AG04450 (cell line): ENCODE results near the gene NPC1. TPM values are rescaled to one million over a fixed set of nuclear protein-coding genes. Genes with fewer than 3 reads are reported as not detected.

Experiments used
- CTCF ChIA-PET: fragments of 300-600, 350-600 bp; formaldehyde crosslinking; extraction: SDS; loops from one replicate; lab custom pipeline; 2022; ENCODE audit warnings: antibody characterized with exemption, inconsistent platforms; lab: Charles Lee
- POLR2A ChIA-PET: fragments of 350-600 bp; formaldehyde crosslinking; extraction: SDS; loops from one replicate; lab custom pipeline; 2021; ENCODE audit warnings: antibody characterized with exemption, inconsistent platforms; lab: Yijun Ruan, JAX
- DNase-seq: peaks from one replicate; pipeline ENCODE4 v3.0.0-alpha.2; 2011; ENCODE audit warnings: low read depth, low spot score
- H3K27ac ChIP-seq: one replicate; pipeline ENCODE4 v1.5.1; 2012; ENCODE audit warnings: low read depth, low read length, control low read depth
- H3K27me3 ChIP-seq: one replicate; pipeline ENCODE4 v1.6.0; 2012; ENCODE audit warnings: low read length; ENCODE audit not compliant: control insufficient read depth, insufficient read depth
- H3K4me3 ChIP-seq: 2 replicates; pipeline ENCODE4 v1.5.1; 2011; ENCODE audit warnings: mild to moderate bottlenecking, low read depth, low read length, control low read depth
- H3K9me3 ChIP-seq: 2 replicates; pipeline ENCODE4 v1.5.1; 2012; ENCODE audit warnings: low read length; ENCODE audit not compliant: control insufficient read depth, insufficient read depth
- polyA plus RNA-seq: library from polyadenylated mRNA; depleted of rRNA; stranded (reverse); fragments of >200 nt; gene quantifications from 2 replicates; pipeline ENCODE4 v1.2.3, GENCODE V29; 2011
- TF ChIP-seq, protein P1 (sequence below): IDR thresholded peaks from 2 replicates; pipeline ENCODE4 v1.5.1; 2011; ENCODE audit warnings: low read depth, low read length, control low read depth, inconsistent platforms

Gene NPC1
- polyA plus RNA-seq, 1 experiment: 10.8 TPM

DNA sequence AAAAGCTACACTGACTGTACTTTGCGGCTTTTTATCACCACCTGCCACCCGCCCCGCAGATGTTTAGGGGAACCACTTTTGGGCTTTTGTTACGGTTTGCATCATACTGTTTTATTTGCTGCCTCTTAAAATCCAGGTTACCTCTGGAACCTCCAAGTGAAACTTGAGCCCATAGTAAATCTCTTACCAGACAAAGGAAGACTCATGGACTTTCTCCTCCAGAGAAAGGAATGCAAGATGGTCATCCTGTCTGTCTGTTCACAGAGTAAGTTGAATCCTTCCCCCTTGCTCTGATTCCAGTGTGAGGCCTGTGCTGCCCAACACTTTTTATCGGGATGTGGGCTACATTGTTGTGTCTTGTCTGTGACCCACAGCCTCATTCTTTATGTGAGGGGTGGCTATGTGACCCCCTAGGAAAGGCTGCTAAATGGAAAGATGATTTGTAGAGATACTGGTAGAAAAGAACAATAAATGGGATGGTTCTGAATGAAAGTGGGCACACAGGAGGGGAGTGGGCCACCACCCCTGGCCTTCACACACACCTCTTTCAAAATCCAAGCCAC, 59.7 kb downstream of the NPC1 start:
- Histone ChIP-seq H3K4me3 (no peak overlapping the region), H3K27ac (no peak overlapping the region), H3K27me3 (no peaks in the 10 kb centered on the region), H3K9me3 (no peaks in the 10 kb centered on the region)
- ChIA-PET POLR2A (no interaction called here), CTCF (interaction anchor here (4.4 kb wide), 1 partner anchor 11 kb away, joined by 28 read pairs; no protein-coding TSS in a partner anchor)
- TF ChIP-seq, protein P1, sequence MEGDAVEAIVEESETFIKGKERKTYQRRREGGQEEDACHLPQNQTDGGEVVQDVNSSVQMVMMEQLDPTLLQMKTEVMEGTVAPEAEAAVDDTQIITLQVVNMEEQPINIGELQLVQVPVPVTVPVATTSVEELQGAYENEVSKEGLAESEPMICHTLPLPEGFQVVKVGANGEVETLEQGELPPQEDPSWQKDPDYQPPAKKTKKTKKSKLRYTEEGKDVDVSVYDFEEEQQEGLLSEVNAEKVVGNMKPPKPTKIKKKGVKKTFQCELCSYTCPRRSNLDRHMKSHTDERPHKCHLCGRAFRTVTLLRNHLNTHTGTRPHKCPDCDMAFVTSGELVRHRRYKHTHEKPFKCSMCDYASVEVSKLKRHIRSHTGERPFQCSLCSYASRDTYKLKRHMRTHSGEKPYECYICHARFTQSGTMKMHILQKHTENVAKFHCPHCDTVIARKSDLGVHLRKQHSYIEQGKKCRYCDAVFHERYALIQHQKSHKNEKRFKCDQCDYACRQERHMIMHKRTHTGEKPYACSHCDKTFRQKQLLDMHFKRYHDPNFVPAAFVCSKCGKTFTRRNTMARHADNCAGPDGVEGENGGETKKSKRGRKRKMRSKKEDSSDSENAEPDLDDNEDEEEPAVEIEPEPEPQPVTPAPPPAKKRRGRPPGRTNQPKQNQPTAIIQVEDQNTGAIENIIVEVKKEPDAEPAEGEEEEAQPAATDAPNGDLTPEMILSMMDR: no peak
- no peak for DNase-seq

DNA sequence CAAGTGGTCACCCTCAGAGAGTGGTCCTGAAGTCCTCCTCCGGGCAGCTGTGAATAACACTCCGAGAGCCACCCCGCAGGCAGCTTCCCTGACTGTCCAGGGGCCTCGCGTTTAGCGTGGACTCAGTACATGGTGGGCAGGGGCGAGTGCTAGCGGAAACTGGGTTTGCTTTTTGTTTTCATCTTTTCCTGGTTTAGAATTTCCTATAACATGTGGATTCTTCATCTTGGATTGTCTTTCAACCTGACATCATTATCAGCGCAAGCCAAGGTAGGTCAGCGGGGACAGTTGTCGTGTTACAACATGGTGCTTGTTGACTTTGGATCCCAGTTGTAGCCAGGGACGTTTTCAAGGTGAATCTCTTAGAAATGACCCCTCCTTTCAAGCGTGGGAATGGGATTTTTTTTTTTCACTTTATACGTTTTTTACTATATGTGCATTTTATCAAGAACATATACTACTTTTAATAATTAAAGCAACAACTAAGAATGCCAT, 62.0 kb downstream of the NPC1 start:
- no peak overlapping the region for H3K27ac ChIP-seq
- DNase-seq: no peak
- CTCF ChIA-PET: interaction anchor here (0.7 to 4.4 kb wide), 3 partner anchors 9 to 179 kb away, joined by 3 to 28 read pairs (median 4); no protein-coding TSS in a partner anchor
- H3K4me3 ChIP-seq: no peak overlapping the region
- no peaks in the 10 kb centered on the region for H3K27me3 ChIP-seq
- H3K9me3 ChIP-seq: no peaks in the 10 kb centered on the region
- POLR2A ChIA-PET: no interaction called here
- TF ChIP-seq, protein P1: no peak

DNA sequence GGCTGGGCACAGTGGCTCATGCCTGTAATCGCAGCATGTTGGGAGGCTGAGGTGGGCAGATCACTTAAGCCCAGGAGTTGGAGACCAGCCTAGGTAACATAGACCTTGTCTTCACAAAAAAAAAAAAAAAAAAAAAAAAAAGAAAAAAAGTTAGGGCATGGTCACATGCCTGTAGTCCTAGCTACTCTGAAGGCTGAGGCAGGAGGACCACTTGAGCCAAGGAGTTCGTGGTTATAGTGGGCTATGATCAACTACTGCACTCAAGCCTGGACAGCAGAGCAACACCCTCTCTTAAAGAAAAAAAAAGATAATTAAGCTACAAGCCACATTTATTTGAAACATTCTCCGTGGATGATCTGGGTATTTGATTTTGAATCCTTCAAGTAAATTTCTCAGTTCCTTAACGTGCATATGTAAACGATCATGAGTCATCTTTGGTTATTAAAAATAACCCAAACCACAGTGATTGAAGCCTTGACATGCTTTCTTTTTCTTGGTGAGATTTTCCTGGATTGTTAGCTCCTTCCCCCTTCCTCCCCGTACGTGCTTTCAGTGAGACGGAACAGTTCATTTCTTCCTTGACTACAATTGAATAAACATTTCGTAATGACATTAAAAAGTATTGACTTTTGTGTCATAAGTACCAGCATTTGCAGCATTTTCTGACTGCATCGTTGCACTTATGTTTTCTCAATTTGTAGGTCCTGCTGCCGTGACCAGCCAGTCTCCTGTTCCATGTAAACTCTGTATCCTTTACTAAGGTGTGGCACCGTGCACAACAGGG, 62.7 kb downstream of the NPC1 start:
- ChIA-PET POLR2A (no interaction called here), CTCF (interaction anchor here (0.6 to 1.1 kb wide), 3 partner anchors 9 to 180 kb away, joined by 3 to 4 read pairs (median 3); no protein-coding TSS in a partner anchor)
- no peak for DNase-seq
- TF ChIP-seq, protein P1: no peak
- Histone ChIP-seq H3K27me3 (no peaks in the 10 kb centered on the region), H3K27ac (no peak overlapping the region), H3K4me3 (no peak overlapping the region), H3K9me3 (no peaks in the 10 kb centered on the region)

DNA sequence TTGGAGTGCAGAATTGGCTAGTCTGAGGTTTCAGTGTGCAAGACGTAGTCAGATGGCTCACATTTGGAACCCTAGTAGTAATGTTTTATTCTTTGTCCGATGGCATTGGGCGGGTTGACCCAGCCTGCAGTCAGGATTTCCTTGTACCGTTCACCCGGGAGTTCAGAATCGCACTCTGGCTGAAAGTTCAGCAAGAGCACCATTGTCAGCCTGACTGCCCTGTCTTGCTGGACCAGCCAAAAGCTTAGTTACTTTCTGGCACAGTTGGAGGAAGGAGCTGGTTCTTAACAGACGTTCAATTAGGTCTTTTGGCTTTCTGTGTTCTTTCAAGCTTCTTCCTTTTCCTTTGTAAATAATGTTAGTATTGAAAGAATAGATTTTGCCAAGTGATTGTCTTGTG, 64.4 kb downstream of the NPC1 start:
- Histone ChIP-seq H3K27ac (no peak overlapping the region), H3K27me3 (no peaks in the 10 kb centered on the region), H3K4me3 (no peak overlapping the region), H3K9me3 (no peaks in the 10 kb centered on the region)
- DNase-seq: no peak
- ChIA-PET POLR2A (no interaction called here), CTCF (interaction anchor here (1.1 kb wide), 1 partner anchor 181 kb away, joined by 4 read pairs; no protein-coding TSS in a partner anchor)
- TF ChIP-seq, protein P1: no peak

DNA sequence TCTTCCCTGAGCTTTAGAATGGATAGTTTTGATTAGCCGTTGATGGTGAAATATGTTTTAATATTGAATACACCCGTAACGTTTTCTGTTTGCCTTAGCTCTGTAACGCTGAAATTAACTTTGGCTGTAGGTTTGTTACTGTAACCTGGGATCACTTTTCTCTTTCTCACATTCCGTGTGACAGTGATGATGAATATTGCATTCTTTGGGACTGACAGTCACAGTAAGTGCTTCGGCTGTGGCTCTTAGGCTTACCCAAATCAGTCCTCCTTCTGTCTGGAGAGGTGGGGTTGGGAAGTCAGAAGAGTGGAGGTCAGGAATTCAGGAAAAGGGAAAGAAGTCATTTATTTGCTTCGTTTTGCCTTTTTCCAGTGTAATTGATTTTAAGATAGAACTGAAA, 65.0 kb downstream of the NPC1 start:
- Histone ChIP-seq H3K4me3 (no peak overlapping the region), H3K27ac (no peak overlapping the region), H3K27me3 (no peaks in the 10 kb centered on the region), H3K9me3 (no peaks in the 10 kb centered on the region)
- ChIA-PET POLR2A (no interaction called here), CTCF (interaction anchor here (0.8 kb wide), 1 partner anchor 1920 kb away, joined by 3 read pairs; the partner anchor contains the start of gene ESCO1)
- DNase-seq: no peak
- TF ChIP-seq, protein P1: no peak
